Measurements from ENCODE around the gene TNC.

TNC gene

DNA sequence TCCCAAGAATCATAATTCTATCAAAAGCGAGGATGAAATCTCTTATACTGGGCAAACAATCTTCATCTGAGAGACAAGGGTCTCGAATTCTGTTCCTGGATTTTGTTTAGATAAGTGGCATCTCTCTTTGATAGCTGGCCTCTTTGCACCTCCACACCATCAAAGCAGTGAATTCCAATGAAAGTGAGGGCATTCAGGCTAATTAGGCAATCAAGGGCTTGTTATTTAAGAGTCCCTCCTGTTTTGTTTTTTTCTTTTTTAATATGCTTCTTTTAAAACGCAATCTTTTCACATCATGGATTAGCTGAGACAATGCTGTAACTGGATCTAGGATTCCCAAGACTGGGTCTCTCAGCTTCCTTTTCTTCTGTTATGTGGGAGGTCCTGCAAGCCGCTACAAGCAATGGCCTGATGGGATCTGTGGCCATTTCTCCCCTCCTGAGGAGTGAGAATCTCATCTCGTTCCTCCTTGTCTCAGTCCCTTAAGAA lies 67.9 kb downstream of the TNC start:
- DNase-seq (ENCODE audit: low read depth, low spot score), result no peak

DNA sequence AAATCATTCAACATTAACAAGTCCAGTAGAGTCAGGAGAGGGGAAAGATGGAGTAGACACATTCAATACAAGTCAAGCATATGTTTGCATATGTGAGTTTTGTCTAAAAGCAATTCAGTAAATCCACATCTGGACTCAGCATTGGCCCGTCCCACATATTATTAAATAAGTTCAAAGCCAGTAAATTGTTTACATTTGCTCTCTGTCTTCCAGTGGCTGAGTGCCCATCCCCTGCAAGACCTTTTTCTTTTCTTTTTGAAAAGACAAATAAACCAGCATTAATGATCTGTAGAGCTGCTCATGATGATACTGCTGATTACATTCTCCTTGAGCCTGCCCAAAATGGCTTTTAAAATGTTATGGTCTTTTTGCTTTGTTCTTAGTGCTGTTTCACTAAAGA lies 71.1 kb downstream of the TNC start:
- no peak for DNase-seq (ENCODE audit: low read depth, low spot score)

DNA sequence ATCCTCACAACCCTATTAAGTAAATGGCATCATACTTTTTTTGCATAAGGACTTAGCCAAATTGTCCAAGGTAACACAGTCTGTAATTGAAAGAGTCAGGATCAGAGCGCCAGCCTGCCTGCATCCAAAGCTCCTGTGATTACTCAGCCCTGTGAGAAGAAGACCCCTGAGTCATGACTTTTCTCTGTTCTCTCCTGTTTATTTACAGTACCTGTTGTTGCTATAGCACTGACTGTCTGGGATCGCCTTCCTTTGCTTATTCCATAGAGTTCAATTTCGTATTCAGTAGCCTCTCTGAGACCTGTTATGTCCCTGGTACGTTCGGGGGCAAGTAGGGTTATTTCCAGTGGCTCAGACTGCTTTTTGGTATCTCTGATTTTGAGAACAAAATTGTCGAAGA lies 71.8 kb downstream of the TNC start:
- no peak for DNase-seq (ENCODE audit: low read depth, low spot score)

DNA sequence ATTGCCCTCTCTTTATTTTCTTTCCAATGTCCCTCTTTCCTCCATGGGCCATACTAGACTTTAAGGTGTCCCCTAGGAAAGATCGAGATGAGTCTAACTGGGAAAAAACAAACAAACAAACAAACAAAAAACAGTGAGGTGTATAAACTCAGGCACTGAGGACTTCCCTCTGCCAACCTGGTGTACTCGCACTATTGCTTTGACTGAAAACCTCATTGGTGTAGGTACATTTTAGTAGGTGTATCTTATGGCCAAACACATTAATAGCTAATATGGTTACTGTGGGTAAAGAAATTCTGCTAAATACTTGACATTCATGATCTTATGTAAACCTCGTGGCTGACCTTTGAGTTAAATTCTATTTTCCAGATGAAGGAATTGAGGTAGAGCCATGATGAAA lies 74.3 kb downstream of the TNC start:
- DNase-seq (ENCODE audit: low read depth, low spot score), result no peak

DNA sequence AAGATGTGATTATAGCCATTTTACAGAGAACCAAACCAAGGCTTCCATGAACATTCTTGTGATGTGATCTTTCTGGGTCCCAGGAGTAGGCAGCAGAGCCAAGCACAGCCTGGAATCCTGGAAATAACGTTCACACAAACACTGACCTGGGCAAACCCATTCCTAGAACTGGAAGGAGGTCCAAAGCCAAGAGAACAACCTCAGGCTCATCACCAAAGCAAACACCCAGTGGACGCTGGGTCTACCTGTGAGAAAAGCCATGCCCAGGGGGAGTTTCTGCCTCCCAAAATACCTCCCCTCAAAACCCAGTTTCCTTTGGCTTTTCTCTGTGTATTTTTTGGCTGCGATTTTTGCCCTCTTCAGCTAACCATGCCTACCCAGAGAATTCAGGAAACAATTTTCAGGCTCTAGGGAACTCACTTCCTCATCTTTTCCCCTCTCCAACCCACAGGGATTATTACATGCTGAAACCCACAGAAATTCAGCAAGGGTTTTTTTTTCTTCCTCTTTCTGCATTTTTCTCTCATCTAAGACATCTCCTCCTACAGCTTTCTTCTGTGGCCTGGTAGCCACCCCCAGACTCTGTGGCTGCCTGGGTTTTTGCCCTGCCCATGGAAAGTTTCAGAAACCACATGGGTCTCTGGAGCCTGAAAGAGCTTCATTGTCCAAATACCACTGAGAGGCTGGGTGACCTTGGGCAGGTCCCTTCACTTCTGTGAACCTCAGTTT lies 75.0 kb downstream of the TNC start:
- peak; percentile 78 for DNase-seq (ENCODE audit: low read depth, low spot score)

DNA sequence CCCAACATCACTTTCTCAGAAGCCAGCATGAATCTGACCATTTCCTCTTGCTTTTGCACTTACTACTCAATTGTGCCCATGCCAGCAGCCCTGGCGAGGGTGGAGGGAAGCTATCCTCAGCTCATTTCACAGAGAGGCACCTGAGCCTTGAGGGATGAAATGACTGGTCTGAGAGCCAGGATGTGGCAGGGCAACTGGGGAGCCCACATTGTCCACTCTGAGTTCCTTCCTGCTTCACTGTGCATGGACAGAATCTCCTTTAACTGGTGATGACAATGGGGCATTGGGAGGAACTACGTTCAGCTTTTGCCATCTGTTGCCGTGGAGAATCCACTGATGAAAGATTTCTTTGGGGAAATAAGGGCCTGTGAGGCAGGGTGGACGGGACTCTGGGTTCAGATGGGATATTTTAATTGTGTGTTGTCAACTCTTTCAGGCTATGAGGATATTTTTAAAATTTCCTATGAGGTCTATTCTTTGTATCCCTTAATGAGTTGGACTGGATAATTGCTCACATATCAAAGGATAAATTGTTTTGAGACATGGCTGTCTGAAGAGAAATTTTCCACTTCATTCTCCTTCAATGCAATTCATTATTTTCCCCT lies 78.3 kb downstream of the TNC start:
- DNase-seq (ENCODE audit: low read depth, low spot score), result no peak

DNA sequence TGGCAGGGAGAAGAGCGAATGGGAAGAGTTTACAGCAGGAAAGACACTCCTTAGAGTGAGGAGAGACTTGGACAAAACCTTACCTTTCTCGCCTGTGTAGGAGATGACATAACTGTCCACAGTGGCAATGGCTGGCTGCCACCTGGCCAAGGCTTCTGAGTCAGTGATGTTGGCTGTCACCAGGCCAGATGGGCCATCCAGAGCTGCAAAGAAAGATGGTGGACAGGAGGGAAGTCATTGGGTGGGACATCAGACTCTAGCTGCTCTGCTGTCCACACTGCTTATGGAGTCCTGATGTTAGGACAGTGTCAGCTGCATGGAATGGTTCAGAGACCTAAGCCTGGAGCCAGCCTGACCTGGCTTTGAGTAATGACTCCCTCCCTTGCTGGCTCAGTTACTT lies 79.8 kb downstream of the TNC start:
- DNase-seq (ENCODE audit: low read depth, low spot score), result no peak

DNA sequence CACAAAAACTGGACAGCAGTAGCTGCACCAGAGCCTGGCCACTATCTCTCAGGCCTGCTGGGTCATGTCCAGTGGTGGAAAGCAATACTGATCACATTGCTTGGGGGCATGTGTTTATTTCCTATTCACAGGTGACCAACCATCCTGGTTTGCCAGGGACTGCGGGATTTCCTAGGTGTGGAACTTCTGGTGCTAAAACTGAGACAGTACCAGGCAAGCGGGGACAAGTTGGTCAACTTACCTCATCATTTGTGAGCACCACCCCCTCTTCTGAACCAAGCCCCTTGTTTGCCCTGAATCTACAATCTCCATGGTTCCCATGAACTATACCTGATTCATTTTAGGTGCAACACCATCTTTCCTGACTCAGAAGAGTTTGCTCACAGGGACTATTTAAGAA lies 81.3 kb downstream of the TNC start:
- no peak for DNase-seq (ENCODE audit: low read depth, low spot score)

DNA sequence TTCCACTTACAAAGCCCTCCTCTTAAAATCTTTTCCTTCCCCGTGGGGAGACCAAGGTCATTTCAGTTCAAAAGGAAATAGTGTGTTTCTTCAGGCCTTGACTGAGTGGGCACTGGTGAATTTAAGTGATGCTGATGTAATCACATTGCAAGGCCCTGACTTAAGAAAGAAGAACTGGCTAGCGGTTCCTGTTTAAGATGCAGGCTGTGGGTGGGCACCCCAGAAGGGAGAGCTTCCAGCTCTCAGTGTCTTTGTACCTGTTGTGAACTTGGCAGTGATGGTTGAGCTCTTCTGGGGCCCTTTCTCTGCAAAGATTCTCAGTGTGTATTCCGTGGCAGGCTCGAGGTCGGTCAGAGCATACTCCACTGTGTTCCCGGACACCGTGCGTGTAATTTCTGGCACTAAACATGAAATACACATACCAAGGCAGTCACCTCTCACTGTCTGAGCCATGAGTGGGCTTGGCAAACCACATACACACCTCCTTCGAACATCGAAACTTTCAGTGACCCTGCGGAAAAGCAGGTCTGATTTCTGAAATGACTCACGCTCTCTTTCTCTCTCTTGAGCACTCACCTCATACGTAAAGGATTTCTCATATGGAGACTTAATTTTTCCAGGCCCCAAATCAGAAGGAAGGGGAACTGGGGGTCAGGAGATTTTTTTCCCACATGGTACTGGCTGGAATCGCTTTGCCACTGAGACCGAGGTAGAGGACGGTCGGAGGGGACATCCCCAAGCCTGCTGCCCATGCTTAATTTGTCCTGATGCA lies 81.9 kb downstream of the TNC start:
- DNase-seq (ENCODE audit: low read depth, low spot score), result peak; percentile 91

DNA sequence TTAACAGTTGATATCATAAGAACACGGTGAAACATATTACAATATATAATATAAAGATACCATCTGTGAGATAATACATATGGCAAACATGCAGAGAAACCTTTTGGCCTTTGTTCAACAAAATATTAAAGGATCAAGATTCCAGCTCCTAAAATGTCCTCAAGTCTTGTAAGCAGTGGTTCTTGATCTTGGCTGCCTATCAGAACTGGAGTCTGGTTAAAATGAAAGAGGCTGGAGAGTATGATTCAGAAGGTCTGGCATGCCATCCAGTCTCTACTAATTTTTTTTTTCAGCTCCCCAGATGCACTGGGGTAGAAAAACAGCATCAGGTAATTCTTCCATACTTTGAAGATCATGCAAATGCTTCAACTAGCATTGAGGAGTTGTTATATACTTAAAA lies 83.2 kb downstream of the TNC start:
- DNase-seq (ENCODE audit: low read depth, low spot score), result peak; percentile 92

DNA sequence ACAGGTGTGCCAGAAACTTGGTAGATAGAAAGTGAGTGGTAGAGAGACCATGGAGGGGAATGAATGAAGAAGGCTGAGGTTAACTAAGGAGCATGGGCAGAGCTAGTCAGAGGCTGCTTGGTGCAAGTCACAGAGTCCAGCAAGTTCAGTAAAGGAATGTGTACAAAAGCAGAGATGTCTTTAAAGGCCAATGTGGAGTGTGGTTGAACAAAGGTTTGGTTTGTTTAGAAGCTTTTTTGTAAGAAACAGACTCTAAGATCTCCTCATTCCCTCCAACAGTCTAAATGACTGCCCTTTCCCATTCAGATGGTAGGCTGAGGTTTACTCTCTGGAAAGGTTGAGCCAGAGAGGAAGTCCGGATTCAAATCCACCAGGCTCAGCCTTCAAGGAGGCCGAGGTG lies 84.2 kb downstream of the TNC start:
- no peak for DNase-seq (ENCODE audit: low read depth, low spot score)

DNA sequence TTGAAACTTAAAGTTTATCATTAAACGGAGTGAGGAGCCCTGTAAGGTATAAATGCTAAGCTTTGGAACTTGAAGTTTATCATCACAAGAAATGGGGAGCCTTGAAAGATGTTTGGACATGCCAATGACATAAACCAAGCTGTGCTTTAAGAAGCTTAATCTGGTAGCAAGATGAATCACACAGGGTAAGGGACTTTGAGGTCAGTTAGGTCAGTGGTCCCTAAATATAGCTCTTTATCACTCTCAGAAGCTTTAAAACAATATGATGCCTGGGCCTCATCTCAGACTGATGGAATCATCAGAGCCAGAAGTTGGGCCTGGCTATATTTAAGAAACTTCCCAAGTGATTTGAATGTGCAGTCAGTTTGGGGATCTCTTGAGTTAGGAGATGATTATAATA lies 85.7 kb downstream of the TNC start:
- no peak for DNase-seq (ENCODE audit: low read depth, low spot score)

DNA sequence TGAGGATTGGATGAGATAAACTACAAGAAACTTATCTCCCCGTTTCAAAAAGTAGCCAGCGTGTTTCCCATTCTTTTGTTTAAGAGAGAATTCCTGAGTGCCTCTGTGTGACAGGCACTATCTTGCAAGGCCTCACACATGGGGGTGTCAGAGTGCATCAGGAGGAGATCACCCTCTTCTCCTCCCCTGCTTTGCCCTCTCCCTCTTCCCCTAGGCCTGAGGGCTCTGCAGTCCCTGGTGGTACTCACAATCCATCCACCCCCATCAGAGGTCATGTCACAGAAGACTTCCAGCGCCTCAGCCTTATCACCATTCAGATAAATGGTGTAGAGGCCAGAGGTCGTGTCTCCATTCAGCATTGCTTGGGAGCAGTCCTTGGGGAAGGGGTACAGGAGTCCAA lies 88.0 kb downstream of the TNC start:
- no peak for DNase-seq (ENCODE audit: low read depth, low spot score)

DNA sequence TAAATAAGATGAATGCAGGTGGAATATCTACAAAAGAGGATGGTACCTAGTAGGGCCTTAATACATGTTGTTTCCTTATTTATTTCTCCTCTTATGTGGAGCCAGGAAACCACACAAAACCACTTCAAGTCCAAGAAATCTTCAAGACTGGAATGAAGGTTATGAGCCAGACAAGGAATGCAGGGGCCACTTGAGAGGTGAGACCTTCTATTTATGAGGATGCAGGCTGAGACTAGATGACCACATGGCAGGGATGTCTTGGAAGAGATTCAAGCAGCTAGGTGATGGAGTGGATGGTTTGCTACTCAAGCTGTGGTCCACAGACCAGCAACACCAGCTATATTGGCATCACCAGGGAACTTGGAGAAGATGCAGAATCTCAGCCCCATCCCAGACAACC lies 92.2 kb downstream of the TNC start:
- DNase-seq (ENCODE audit: low read depth, low spot score), result peak; percentile 44

DNA sequence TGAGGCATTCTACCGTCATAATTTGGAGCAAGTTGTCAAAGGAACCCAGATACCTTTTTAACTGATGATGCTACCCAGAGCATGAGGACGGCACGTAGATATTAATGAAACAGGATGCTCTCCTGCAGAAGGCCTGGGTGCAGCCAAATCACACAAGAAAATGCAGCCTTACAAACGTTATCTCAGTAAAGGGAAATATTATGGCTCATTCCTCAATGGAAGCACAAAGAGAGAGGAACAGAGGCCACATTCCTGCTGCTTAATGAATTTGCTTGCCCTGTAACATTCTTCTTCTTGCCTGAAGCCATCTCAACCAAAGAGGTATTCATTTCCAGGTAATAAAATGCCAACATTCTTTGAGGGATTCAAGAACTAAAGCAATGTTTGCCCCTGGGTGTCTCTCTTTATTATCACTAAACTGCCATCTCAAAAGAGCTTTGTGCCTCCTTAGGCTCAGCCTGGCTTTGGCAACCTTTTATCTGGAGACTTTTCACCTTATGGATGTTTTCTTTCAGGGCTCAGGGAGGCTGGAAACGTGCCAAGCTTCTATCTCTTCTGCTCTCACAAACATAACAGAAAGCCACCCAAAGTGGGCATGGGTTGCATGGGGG lies 92.9 kb downstream of the TNC start:
- DNase-seq (ENCODE audit: low read depth, low spot score), result peak; percentile 71

DNA sequence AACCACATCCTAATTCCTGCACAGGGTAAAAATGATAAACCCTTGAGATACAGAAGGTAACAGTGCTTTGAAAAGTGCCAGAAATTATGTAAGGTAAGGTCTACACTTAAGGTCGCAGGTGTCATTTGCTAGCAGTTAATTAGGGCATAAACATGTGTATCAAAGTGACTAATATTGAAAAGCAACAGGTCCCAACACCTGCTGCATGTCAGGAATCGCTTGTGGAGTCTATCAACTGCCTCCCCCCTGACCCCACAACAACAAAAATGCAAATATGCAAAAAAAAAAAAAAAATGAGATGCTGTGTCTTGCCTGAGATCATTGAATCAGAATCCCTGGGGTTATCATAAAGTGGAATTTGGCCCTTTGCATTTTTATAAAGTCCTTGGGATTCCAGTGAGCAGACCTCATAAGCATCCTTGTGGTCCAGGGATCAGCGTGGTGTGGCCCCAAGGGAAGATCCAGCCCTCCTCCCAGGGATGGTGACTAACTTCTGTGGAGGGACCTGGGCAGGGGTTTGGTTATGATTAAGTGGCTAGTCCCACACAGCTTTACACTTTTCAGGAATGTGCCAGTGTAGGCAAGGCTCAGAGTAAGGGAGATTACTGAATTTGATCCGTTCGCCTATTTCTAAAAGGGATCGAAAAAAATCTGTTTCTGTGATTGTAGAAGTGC lies 95.1 kb downstream of the TNC start:
- DNase-seq (ENCODE audit: low read depth, low spot score), result peak; percentile 95

DNA sequence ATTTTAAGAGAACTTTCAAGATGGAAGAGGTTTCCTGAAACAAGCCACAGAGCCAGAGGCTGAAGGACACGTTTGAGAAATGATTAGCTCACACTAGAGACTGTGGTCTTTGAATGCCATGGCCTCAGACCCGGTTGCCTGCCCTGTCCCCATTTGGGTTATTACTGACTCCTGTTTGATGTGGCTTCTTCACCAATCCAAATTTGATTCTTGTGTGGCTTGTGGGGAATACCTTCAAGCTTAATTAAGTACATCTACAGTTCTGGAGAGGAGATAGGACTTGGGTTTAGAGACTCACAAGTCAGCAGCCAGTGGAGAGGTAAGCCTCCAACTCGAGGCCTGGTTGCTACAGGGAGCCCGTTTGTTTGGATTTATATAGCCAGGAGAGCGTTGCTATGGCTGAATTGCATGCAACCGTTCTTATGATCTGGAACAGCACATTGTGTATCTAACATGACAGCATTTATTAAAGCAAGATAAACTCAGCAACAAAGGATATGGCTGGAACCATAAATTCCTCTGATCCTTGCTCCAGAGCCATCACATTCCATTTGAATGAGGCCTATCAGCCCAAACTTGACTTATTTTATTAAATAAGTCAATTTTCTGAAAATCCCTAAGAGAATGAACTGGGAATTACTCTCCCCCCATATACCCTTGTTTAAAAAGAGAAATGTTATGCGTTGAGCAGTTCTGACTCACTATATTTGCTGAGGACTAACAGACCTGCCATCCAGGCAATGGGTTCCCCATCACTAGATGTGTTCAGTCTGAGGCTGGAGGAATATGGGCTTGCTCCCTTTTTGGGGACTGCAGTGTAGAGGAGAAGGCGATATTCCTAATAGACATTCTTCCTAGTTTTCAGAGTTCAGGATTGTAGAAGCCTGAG lies 99.2 kb downstream of the TNC start:
- peak; percentile 88 for DNase-seq (ENCODE audit: low read depth, low spot score)

DNA sequence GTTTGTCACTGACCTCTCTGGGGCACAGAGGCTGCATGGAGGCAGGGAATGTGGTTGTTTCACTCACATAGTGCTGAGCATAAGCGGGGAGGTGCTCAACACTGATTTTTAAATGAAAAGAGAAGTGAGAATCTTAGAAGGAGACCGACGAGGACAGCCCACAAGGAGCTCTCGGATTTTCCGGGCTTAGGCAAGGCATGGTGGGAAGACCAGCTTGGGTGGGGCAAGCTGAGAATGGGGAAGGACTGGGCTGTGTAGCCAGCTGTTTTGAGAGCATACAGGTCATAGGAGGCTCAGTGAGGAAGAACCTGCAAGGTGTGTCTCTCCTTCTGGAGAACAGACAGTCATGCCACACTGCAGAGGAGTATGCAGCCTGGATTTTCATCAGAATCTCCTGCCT lies 101.6 kb downstream of the TNC start:
- no peak for DNase-seq (ENCODE audit: low read depth, low spot score)

DNA sequence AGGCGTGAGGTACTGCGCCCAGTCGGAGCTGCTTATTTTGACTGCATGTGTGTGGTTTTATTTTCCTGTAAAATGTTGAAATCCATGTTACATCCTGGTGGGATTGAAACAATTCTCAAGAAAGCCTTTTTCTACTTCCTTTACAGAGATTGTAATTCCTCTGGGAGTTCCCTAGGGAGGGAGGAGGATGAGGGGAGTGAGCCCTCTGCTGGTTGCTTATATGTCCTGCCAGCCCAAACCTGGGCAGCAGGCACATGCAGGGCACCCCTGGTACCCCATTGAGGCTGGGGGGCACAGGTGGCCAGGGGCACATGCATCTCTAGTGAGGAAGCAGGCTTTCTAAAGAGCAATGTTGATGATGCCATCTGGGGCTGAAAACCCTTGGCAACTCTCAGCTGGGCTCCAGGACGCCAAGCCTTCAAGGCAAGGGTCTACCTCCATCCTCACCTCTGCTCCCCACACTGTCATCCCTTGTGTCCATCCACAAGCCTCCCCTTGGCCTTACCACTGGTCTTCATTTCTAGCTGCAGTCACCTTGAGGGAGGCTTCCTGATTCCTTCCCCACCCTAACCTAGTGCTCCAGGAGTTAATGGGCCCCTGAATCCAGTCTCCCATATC lies 102.8 kb downstream of the TNC start:
- peak; percentile 73 for DNase-seq (ENCODE audit: low read depth, low spot score)

DNA sequence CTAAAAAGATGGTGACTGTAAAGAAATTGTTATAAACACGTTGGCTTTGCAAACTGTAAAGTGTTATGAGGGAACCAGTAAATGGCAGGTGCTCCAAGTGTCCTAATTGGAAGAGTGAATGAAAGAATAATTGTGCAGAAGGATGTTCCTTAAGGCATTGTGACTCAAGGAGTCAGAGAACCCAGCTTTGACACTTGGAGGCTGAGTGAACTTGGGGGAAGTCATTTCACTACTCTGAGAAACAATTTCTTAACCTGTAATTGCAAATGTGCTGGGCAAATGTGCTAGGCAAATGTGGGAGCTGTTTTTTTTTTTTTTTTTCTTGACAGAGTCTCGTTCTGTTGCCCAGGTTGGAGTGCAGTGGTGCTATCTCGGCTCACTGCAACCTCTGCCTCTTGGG lies 103.5 kb downstream of the TNC start:
- no peak for DNase-seq (ENCODE audit: low read depth, low spot score)
